Measurements from ENCODE around the gene LTA.

LTA gene

DNA sequence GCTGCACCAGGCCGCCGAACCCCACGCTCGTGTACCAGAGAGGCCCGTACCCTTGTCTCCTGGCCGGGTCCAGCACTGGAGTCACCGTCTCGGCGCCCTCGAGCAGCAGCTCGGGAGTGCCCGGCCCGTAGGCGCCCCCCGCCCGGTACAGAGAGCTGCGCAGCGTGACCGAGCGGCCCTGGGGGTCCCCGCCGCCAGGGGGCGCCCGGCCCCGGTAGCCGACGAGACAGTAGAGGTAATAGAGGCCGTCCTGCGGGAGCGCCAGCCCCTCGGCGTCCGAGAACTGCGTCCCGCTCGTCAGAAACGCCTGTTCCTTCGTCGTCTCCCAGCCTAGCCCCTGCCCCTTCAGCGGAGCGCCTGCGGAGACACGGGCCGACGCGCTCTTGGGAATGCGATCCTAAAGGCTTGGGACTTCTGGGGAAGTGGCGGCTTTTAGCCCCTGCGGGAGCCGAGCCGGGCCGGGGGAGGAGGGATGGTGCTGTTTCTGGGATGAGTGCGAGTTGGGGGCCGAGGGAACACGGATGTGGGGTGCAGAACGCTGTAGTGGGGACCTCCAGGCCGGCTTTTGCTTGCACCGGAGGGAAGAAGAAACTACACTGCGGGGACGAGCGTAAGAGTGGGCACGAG, 8.8 kb downstream of the LTA start:
- Histone ChIP-seq H3K4me1 (peaks cover 5% of the 10 kb centered on the region; the same call in 1 of the 2 replicates), H3K36me3 (no peaks in the 10 kb centered on the region), H3K9me3 (no peaks in the 10 kb centered on the region), H3K4me3 (ENCODE audit: low read depth, low read length) (peak overlapping the region; percentile 86), H3K27me3 (no peaks in the 10 kb centered on the region)
- DNase-seq, result peak; percentile 93
- TF ChIP-seq, protein P1, sequence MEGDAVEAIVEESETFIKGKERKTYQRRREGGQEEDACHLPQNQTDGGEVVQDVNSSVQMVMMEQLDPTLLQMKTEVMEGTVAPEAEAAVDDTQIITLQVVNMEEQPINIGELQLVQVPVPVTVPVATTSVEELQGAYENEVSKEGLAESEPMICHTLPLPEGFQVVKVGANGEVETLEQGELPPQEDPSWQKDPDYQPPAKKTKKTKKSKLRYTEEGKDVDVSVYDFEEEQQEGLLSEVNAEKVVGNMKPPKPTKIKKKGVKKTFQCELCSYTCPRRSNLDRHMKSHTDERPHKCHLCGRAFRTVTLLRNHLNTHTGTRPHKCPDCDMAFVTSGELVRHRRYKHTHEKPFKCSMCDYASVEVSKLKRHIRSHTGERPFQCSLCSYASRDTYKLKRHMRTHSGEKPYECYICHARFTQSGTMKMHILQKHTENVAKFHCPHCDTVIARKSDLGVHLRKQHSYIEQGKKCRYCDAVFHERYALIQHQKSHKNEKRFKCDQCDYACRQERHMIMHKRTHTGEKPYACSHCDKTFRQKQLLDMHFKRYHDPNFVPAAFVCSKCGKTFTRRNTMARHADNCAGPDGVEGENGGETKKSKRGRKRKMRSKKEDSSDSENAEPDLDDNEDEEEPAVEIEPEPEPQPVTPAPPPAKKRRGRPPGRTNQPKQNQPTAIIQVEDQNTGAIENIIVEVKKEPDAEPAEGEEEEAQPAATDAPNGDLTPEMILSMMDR (IDR thresholded peaks at IDR 0.05; ENCODE audit: low read depth, low read length), result peak; percentile 88

DNA sequence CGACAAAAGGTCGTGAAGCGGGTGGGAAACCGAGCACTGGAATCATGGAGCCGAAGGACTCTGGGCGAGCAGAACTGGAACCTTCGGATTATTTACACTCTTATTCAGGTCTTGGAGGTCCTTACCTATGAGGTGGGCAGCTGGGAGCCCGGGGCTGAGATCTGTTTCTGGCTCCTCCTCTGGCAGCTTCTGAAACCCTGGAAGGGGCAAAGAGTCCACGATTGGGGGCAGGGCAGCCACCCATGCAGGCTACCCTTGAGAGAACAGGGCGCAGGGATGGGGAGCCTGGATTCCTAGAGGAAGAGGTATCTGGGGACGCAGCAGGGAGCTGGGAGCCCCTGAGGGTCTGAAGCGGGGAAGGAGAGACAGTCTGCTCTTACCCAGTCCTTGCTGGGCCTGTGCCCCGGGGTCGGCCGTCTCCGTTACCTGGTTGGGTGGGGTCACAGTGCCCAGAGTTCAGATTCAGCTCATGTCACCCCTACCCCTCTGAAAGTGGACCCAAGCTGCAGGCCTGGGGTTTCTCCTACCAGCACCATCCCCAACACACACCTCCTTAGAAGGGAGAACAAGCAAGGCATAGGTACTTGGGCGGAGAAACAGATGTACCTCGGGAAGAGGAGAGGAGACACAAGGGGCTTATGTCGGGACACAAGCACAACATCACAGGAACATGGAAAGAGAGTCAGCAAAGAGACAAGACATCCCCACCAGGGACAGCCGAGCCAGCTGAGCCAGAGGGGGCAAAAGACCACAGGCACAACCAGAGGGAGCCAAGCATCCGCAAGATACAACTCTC, 9.5 kb downstream of the LTA start:
- Histone ChIP-seq H3K9me3 (no peaks in the 10 kb centered on the region), H3K4me1 (no peaks in the 10 kb centered on the region), H3K27me3 (no peaks in the 10 kb centered on the region)

DNA sequence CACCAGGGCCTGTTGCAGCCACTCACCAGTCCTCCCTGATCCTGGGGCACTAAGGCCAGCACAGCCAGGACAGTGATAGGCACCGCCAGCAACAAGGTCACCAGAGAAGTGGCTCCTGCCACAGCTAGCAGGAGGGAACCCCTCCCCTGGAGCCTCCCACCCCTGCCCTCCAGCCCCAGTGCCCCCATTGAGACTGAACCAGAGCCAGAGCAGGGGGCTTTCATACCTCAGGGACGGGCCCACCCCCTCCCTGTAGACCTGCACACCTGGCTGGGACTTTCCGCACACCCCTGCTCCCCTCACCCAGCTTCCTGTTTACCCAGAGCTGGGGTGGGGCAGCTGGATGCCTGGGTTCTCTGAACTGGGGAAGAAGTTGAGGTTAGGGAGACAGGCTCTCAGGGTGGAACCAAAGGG, 10.1 kb downstream of the LTA start, which contains the start of gene LTB:
LTB (minus strand) TSS at position 195 of the 414 bp plus-strand sequence; CDS start at position 188, 7 bp downstream.
- peak within 1 kb of the TSS; percentile 86 for H3K4me3 ChIP-seq (ENCODE audit: low read depth, low read length)
- no peaks in the 10 kb centered on the region for H3K36me3 ChIP-seq
- H3K4me1 ChIP-seq, result no peaks in the 10 kb centered on the region
- H3K27me3 ChIP-seq, result no peaks in the 10 kb centered on the region
- DNase-seq, result no peak
- H3K9me3 ChIP-seq, result no peaks in the 10 kb centered on the region
- TF ChIP-seq, protein P1 (IDR thresholded peaks at IDR 0.05; ENCODE audit: low read depth, low read length), result no peak

More for the DNA sequence above, 9.5 kb downstream of the LTA start:
- no peaks in the 10 kb centered on the region for H3K36me3 ChIP-seq
- H3K4me3 ChIP-seq (ENCODE audit: low read depth, low read length), result peak overlapping the region; percentile 86
- no peak for DNase-seq
- TF ChIP-seq, protein P1 (IDR thresholded peaks at IDR 0.05; ENCODE audit: low read depth, low read length), result no peak

DNA sequence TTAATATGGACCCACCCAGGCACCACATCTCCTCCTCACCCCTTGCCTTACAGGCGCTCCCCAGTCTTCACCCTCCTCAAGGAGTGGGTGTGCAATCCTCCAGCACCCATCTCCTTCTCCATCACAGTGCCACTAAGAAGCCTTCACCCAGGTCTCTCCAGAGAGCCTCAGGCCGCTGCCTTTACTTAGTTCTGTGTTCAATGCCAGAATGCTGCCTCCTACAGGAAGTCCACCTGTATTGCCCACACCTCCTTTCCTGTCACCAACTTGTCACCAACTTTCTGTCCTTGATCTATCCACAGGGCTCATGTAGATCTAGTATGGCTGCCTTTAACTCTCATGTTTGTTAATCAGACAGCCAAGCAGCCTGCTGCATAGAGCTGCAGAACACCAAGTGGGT, 13.4 kb downstream of the LTA start:
- Histone ChIP-seq H3K27me3 (no peaks in the 10 kb centered on the region), H3K4me3 (ENCODE audit: low read depth, low read length) (no peak overlapping the region), H3K9me3 (no peaks in the 10 kb centered on the region), H3K4me1 (peaks cover 13% of the 10 kb centered on the region), H3K36me3 (no peaks in the 10 kb centered on the region)
- TF ChIP-seq, protein P1 (IDR thresholded peaks at IDR 0.05; ENCODE audit: low read depth, low read length), result peak; percentile 55
- DNase-seq, result no peak

DNA sequence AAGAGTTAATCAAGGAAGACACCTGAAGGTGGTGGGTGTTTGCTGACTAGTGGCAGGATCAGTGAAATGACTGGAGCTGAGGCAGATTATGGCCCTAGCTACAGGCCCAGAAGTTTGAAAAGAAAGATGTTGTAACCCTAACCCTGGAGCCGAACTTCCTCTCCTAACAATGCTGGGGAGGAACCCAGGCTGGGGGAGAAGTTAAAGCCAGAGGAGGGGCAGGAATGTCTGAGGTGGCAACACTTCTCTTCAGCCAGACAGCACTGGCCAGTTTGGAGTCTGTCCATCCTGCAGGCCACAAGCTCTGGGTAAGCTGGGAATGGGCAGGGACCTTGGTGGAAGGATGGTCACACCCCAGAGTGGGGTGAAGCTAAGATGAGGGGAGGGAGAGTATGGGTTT, 13.9 kb downstream of the LTA start, which contains the start of gene LST1:
LST1 (plus strand) TSS at position 270 of the 400 bp plus-strand sequence. CDS start 1,023 bp downstream, outside the sequence.
- no peak for DNase-seq
- TF ChIP-seq, protein P1 (IDR thresholded peaks at IDR 0.05; ENCODE audit: low read depth, low read length), result no peak
- Histone ChIP-seq H3K27me3 (no peaks in the 10 kb centered on the region), H3K4me1 (peaks cover 13% of the 10 kb centered on the region), H3K4me3 (ENCODE audit: low read depth, low read length) (no peak within 1 kb of the TSS), H3K9me3 (no peaks in the 10 kb centered on the region), H3K36me3 (no peaks in the 10 kb centered on the region)

All from BE2C (cell line).